Fibroblast of the conjunctiva (primary cell): Measurements from ENCODE around the gene CHST3.
"Not testable (repeated sequence)": the region's sequence is repeated elsewhere in the genome, so short reads cannot be mapped to it uniquely, and the experiment has no call there.

Experiments used
- DNase-seq: peaks from one replicate; pipeline ENCODE4 v3.0.0-alpha.2; 2010; ENCODE audit warnings: low read depth

CHST3 gene

GRCh38 chr10:72032409-72033162 lies 68.4 kb downstream of the CHST3 start:
- not testable (repeated sequence) for DNase-seq

GRCh38 chr10:72034040-72034499 lies 69.9 kb downstream of the CHST3 start:
- DNase-seq: no peak

- DNase-seq: no peak
Observed at GRCh38 chr10:72034761-72035160, 70.6 kb downstream of the CHST3 start.

DNA sequence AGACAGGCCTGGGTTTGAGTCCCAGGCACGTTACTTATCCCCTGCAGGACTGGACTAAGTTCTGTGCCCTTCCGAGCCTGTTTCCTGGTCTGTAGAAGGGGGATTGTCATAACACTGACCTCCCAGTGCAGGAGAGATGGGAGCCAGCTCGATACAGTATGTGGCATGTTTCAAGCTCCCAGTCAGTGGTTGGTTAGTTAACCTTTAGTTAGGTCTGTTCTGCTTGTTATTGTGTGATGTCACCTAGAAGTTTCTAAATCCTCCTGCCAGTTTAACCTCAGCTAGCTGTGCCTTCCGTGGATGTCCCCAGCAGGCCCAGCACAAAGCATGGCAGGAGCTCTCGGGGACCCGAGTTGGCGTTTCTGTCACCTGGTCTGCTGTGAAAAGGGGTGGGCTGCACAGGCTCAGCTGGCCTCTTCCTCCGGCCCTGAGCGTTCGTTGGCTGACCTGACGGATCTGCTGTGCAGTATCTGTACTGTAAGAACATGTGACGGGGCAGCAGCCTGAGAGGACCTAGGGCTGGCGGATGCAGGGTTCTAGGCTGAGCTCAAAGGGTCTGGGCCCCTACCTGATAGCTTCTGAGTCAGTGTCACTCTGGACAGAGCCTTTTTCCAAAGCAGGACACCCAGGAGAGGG lies 71.2 kb downstream of the CHST3 start:
- DNase-seq: no peak

GRCh38 chr10:72037266-72037665 lies 73.1 kb downstream of the CHST3 start:
- no peak for DNase-seq

- no peak for DNase-seq
Observed at GRCh38 chr10:72037811-72038210, 73.6 kb downstream of the CHST3 start.

GRCh38 chr10:72038458-72039001 lies 74.3 kb downstream of the CHST3 start:
- no peak for DNase-seq

DNA sequence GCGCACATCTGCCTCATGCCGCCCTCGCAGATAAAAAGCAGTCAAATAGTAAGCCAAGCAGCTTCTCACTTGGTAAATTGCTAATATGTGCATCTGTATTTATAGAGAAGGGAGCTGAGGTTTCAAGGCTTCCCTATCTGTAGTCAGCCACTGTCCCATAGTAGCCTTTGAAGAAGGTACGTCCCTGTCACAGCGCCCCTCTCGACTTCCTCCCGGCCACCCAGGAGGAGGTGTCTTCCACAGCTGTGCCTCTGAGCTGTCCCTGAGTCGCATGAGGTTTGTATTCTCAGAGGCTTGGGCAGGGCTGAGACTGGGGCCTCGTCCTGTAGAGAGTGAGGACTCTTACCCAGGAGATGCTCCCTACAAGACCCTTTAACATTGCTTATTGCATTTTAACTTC lies 75.2 kb downstream of the CHST3 start:
- DNase-seq: no peak

DNA sequence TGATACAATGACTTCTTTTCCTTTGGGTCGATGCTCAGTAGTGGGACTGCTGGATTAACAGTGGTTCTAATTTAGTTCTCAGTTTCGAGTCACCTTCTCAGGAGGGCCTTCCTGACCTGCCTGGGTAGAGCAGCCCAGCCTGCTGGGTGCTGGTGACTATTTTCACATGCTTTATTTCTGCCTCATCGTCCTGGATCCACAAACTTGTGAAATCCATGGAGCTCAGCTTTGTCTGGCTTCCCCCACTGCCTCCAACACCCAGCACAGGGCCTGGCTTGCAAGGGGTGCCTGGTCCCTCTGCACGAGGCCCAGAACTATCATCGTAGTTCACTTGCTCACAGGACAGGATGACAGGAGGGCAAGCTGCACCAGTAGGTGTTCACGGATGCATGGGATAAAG lies 77.3 kb downstream of the CHST3 start:
- DNase-seq: no peak

GRCh38 chr10:72043016-72043834 lies 79.0 kb downstream of the CHST3 start:
- no peak for DNase-seq

- DNase-seq: no peak
Observed at GRCh38 chr10:72044417-72045041, 80.3 kb downstream of the CHST3 start.

DNA sequence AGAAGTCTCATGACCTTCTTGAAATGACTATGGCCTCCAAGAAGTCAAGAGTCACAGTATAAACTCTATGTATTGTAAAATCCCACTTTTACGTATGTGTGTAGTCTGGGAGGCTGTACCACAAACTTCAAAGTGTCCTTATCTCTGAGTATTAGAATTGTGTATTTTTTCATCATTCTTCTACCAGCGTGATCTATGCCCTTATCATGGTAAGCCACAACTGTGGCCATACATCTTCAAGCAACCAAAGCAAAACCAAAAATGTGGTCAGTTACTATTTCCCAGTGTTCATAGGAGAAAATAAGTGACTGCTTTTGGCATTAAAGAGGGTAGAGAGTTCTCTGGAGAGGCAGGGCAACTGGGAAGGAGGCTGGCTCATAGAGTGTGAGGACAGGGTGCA lies 81.4 kb downstream of the CHST3 start:
- no peak for DNase-seq

DNA sequence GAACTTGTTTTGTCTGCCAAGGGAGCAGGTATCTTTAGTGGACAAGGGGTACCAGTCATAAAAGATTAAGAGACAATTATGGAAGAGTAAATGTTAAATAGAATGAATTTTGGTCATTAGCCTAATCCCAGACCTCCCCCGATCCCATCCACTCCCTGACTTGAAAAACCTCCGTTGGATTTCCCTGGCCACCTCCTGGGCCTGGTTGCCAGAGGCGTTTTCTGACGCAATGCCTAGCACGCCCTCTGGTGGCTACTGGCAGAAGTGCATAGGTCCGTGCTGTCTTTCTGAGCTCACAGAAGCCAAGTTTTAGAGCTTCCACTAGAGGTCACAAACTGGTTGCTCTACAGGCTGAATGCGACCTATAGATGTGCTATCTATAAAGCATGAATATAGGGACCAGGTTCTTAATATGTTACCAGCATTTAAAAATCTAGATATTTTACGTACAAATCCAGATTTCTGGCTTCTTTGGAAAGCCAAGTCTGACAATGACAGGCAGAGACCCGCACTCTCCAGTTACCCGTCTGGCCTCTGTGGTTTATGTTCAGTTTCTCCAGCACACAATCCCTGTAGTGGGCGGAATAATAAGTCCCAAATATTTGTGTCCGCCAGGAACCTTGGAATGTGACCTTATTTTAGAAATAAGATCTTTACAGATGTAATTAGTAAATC lies 84.4 kb downstream of the CHST3 start:
- DNase-seq: peak; percentile 93

DNA sequence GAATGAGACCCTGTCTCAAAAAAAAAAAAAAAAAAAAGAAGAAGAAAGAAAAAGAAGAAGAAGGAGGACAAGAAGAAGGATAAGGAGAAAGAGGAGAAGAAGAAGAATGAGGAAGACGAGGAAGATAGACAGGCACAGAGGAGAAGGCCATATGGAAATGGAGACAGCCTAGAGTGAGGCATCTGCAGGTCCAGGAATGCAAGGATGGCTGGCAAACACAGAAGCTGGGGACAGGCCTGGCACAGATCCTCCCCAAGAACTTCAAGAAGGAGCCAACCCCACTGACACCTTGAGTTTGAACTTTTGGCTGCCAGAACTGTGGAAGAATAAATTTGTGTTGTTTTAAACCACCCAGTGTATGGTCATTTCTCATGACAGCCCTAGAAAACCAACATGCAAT lies 85.3 kb downstream of the CHST3 start:
- no peak for DNase-seq

- DNase-seq: no peak
Observed at GRCh38 chr10:72049969-72050781, 86.0 kb downstream of the CHST3 start.

- no peak for DNase-seq
Observed at GRCh38 chr10:72050873-72051272, 86.7 kb downstream of the CHST3 start.

DNA sequence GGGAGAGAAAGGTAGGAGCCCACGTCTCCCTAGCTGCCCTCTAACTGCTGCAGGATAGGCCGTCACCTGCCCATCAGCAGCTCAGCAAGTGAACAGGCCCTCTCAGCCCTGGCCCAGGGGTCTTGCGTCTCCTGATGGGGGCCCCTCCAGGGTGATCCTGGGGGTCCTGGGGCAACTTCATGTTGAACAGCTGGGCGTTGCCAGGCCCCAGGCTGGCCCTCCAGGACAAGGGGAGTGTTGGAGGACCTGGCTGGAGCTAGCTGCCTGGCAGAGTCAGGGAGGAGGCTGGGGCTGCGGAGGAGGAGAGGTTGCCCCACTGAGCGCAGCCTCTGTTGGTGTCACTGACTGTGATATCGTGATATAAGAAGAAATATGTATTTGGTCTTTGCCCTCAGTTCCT lies 89.5 kb downstream of the CHST3 start:
- DNase-seq: no peak

DNA sequence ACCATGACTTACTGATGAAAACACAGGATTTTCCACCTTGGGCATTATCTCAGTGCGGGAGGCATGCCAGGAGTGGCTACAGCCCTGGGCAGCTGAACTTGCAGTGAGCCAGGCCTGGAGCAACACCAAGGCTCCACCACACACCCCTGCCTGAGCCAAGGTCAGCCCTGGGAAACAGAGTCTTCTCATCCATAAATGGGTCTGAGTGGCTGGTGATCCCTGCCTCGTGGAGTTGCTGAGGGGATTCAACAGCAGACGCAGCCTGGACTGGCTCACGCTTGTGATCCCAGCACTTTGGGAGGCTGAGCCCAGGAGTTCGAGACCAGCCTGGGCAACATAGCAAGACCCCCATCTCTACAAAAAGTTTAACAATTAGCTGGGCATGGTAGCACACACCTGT lies 91.9 kb downstream of the CHST3 start:
- no peak for DNase-seq

DNA sequence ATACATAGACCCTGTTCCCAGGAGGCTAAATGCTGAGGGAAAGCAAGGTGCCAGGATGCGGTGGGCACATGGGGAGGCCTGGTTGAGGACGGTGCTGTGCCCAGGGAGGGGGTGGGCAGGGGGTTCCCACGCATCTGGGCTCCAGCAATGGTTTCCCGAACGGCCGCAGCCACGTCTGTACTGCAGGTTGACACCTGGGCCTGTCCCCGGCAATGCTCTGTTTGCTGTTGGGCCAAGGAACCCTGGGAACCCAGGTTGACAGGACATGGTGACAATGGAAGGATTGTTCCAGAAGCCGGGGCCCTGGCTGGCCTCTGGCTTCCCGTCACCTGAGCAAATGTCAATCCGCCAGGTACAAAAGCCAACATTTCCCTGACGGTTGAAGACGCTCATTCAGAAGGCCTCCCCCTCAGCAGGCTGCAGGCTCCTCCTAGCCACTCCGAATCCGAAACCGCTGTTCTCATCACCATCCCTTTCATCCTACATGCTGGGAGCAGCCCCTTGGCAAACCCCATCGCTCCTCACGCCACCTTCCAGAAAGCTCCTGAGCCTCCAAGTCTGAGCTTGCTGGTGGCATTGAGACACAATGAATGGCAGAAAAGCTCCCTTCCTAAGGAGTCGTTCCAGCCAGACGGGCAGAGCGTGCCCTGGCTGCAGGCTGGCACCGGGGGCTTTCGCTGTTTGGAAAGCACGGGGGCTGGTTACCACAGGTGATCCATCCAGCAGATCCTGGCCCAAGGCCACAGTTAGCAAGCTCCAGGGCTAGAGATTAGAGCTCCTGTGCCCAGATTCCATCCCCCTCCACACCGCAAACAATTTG lies 92.9 kb downstream of the CHST3 start:
- DNase-seq: no peak
